ENCODE results near the gene SDK1. TPM values are rescaled to one million over a fixed set of nuclear protein-coding genes. Genes with fewer than 3 reads are reported as not detected.

SDK1 gene
- polyA plus RNA-seq, 1 donor from 2014 or later: not detected

- H3K36me3 Mint-ChIP-seq: no peaks in the 10 kb centered on the region
- peaks cover 16% of the 10 kb centered on the region for H3K27me3 Mint-ChIP-seq
- peaks cover 0 to 2% (median 0%) of the 10 kb centered on the region in 3 donors for H3K4me1 Mint-ChIP-seq
- peak overlapping the region in 1 of 4 donors; percentile 76 for H3K4me3 Mint-ChIP-seq
- H3K9me3 Mint-ChIP-seq: no peaks in the 10 kb centered on the region
- no peak overlapping the region for H3K27ac Mint-ChIP-seq
Measured at GRCh38 chr7:4140933-4141332, 839.9 kb downstream of the SDK1 start.

- peaks cover 0 to 3% (median 0%) of the 10 kb centered on the region in 3 donors for H3K4me1 Mint-ChIP-seq
- H3K27me3 Mint-ChIP-seq: peaks cover 21% of the 10 kb centered on the region
- H3K27ac Mint-ChIP-seq: no peak overlapping the region
- no peaks in the 10 kb centered on the region for H3K36me3 Mint-ChIP-seq
- no peak overlapping the region for H3K4me3 Mint-ChIP-seq
- no peaks in the 10 kb centered on the region for H3K9me3 Mint-ChIP-seq
Measured at GRCh38 chr7:4143006-4143405, 842.0 kb downstream of the SDK1 start.

GRCh38 chr7:4143511-4144171 is 842.6 kb downstream of the SDK1 start:
- H3K4me3 Mint-ChIP-seq: no peak overlapping the region

GRCh38 chr7:4144172-4144701 is 843.2 kb downstream of the SDK1 start:
- Mint-ChIP-seq H3K27ac (no peak overlapping the region), H3K4me1 (peaks cover 0 to 3% (median 0%) of the 10 kb centered on the region in 3 donors)

More at GRCh38 chr7:4143511-4144171, 842.6 kb downstream of the SDK1 start:
- Mint-ChIP-seq H3K36me3 (no peaks in the 10 kb centered on the region), H3K9me3 (no peaks in the 10 kb centered on the region), H3K27ac (no peak overlapping the region), H3K4me1 (peaks cover 0 to 3% (median 0%) of the 10 kb centered on the region in 3 donors), H3K27me3 (peaks cover 21% of the 10 kb centered on the region)

GRCh38 chr7:4144811-4145510 is 843.9 kb downstream of the SDK1 start:
- Mint-ChIP-seq H3K4me3 (no peak overlapping the region), H3K4me1 (peaks cover 0 to 3% (median 0%) of the 10 kb centered on the region in 3 donors), H3K27me3 (peaks cover 21% of the 10 kb centered on the region), H3K27ac (peak overlapping the region in 1 of 3 donors; percentile 74), H3K9me3 (no peaks in the 10 kb centered on the region), H3K36me3 (no peaks in the 10 kb centered on the region)

More at GRCh38 chr7:4144172-4144701, 843.2 kb downstream of the SDK1 start:
- Mint-ChIP-seq H3K27me3 (peaks cover 21% of the 10 kb centered on the region), H3K36me3 (no peaks in the 10 kb centered on the region), H3K4me3 (peak overlapping the region in 1 of 4 donors; percentile 28), H3K9me3 (no peaks in the 10 kb centered on the region)

GRCh38 chr7:4145576-4145975 is 844.5 kb downstream of the SDK1 start:
- Mint-ChIP-seq H3K9me3 (no peaks in the 10 kb centered on the region), H3K27me3 (peaks cover 21% of the 10 kb centered on the region), H3K4me1 (peaks cover 0 to 3% (median 0%) of the 10 kb centered on the region in 3 donors), H3K36me3 (no peaks in the 10 kb centered on the region), H3K4me3 (no peak overlapping the region), H3K27ac (no peak overlapping the region)

- H3K9me3 Mint-ChIP-seq: no peaks in the 10 kb centered on the region
- H3K27ac Mint-ChIP-seq: peak overlapping the region in 1 of 3 donors; percentile 59
- H3K27me3 Mint-ChIP-seq: peaks cover 23% of the 10 kb centered on the region
- peak overlapping the region in 1 of 4 donors; percentile 12 for H3K4me3 Mint-ChIP-seq
- peaks cover 0 to 3% (median 0%) of the 10 kb centered on the region in 3 donors for H3K4me1 Mint-ChIP-seq
- H3K36me3 Mint-ChIP-seq: no peaks in the 10 kb centered on the region
Measured at GRCh38 chr7:4147926-4148620, 847.0 kb downstream of the SDK1 start.

- Mint-ChIP-seq H3K4me3 (no peak overlapping the region), H3K4me1 (peaks cover 0 to 1% (median 0%) of the 10 kb centered on the region in 3 donors), H3K36me3 (no peaks in the 10 kb centered on the region), H3K9me3 (no peaks in the 10 kb centered on the region), H3K27ac (no peak overlapping the region), H3K27me3 (peaks cover 18% of the 10 kb centered on the region)
Measured at GRCh38 chr7:4149236-4149635, 848.2 kb downstream of the SDK1 start.

GRCh38 chr7:4149645-4150044 is 848.6 kb downstream of the SDK1 start:
- Mint-ChIP-seq H3K4me3 (no peak overlapping the region), H3K27me3 (peaks cover 16% of the 10 kb centered on the region), H3K4me1 (peaks cover 0 to 1% (median 0%) of the 10 kb centered on the region in 3 donors), H3K9me3 (no peaks in the 10 kb centered on the region), H3K27ac (no peak overlapping the region), H3K36me3 (no peaks in the 10 kb centered on the region)

- Mint-ChIP-seq H3K27me3 (peaks cover 8% of the 10 kb centered on the region), H3K9me3 (no peaks in the 10 kb centered on the region), H3K4me3 (no peak overlapping the region), H3K27ac (no peak overlapping the region), H3K36me3 (no peaks in the 10 kb centered on the region), H3K4me1 (peaks cover 0 to 1% (median 0%) of the 10 kb centered on the region in 3 donors)
Measured at GRCh38 chr7:4150731-4151130, 849.7 kb downstream of the SDK1 start.

- no peak overlapping the region for H3K27ac Mint-ChIP-seq
- no peaks in the 10 kb centered on the region for H3K9me3 Mint-ChIP-seq
- H3K36me3 Mint-ChIP-seq: no peaks in the 10 kb centered on the region
- peaks cover 3% of the 10 kb centered on the region for H3K27me3 Mint-ChIP-seq
- no peak overlapping the region for H3K4me3 Mint-ChIP-seq
- peaks cover 0 to 1% (median 0%) of the 10 kb centered on the region in 3 donors for H3K4me1 Mint-ChIP-seq
Measured at GRCh38 chr7:4151524-4151923, 850.5 kb downstream of the SDK1 start.

GRCh38 chr7:4151926-4152549 is 851.0 kb downstream of the SDK1 start:
- Mint-ChIP-seq H3K4me1 (peaks cover 0 to 1% (median 0%) of the 10 kb centered on the region in 3 donors), H3K27ac (no peak overlapping the region), H3K27me3 (peaks cover 2% of the 10 kb centered on the region), H3K9me3 (no peaks in the 10 kb centered on the region), H3K36me3 (no peaks in the 10 kb centered on the region), H3K4me3 (no peak overlapping the region)

- Mint-ChIP-seq H3K9me3 (no peaks in the 10 kb centered on the region), H3K36me3 (no peaks in the 10 kb centered on the region), H3K4me3 (no peak overlapping the region), H3K4me1 (no peaks in the 10 kb centered on the region), H3K27me3 (peaks cover 2% of the 10 kb centered on the region), H3K27ac (no peak overlapping the region)
Measured at GRCh38 chr7:4154882-4155535, 854.0 kb downstream of the SDK1 start.

- H3K4me1 Mint-ChIP-seq: no peaks in the 10 kb centered on the region
- peaks cover 0 to 5% (median 3%) of the 10 kb centered on the region in 3 donors for H3K9me3 Mint-ChIP-seq
- H3K36me3 Mint-ChIP-seq: no peaks in the 10 kb centered on the region
- H3K4me3 Mint-ChIP-seq: no peak overlapping the region
- no peak overlapping the region for H3K27ac Mint-ChIP-seq
- peaks cover 2% of the 10 kb centered on the region for H3K27me3 Mint-ChIP-seq
Measured at GRCh38 chr7:4156190-4156589, 855.1 kb downstream of the SDK1 start.
